Hematopoietic multipotent progenitor cell (in vitro differentiated cells): Measurements from ENCODE around the gene ADAMTSL5. TPM values are rescaled to one million over a fixed set of nuclear protein-coding genes. Genes with fewer than 3 reads are reported as not detected.
"Not testable (repeated sequence)": the region's sequence is repeated elsewhere in the genome, so short reads cannot be mapped to it uniquely, and the experiment has no call there.

Experiments
- DNase-seq, 3 donors: peaks; one replicate each; pipeline ENCODE4 v3.0.0-alpha.2; 2011 to 2015; ENCODE audit warnings: low read depth in 2 of 3, low spot score in 2 of 3
- total RNA-seq: library from RNA; depleted of rRNA; stranded (reverse); fragments of >200 nt; gene quantifications from one replicate; pipeline ENCODE4 v1.2.3, GENCODE V29; 2012

Gene ADAMTSL5
- total RNA-seq, 1 donor = not detected

DNA sequence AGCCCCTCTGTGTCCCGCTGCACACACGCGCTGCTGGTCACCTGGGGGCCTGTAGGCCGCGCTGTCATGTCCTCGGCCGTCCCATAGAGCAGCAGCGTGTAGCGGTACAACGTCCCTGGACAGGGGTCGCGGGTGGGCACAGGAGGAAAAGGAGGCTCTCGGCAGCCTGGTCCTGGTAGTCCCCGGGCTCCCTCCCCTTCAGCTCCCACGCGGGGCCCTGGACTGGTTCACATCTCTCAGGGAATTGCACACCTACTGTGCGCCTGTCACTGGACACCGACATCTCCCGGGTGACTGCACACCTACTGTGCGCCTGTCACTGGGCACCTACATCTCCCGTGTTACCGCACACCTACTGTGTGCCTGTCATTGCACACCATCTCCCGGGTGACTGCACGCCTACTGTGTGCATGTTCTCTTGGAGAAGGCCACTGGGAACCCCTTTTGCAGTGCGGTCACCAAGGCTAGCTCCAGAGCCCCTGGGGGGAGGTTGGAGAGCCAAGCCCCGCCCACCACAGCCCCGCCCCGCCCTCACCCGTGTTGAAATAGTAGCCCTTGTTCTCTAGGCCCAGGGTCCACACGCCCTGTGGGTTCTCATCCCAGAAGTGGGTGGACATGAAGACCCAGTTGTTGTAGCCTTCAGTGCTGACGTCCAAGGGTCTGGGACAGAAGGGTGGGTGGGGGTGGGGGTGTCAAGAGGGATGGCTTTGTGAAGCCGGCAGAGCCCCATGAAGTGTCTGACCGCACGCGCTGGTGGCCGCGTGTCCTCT, 30.3 kb downstream of the ADAMTSL5 start:
- no peak for DNase-seq

DNA sequence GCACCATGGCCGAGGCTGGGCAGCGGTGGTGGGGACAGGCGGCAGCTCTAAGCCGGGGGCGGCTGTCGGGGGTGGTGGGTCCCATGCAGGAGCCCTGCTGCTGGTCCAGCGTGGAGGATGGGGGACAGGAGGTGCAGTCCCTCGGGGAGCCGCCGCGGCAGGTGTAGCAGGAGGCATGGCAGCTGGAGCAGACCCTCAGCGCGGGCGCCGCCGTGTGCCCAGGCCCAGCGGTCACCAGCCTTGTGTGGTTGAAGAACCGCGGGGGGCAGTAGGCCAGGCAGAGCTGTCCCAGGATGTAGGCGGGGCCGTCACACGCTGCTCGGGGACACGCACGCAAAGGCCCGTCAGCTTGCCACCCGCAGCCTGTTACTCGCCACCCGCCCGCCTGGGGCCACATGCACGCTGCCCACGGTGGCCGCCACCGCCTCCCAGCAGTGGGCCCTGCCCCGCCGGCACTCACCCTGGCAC, 30.9 kb downstream of the ADAMTSL5 start:
- DNase-seq = no peak

DNA sequence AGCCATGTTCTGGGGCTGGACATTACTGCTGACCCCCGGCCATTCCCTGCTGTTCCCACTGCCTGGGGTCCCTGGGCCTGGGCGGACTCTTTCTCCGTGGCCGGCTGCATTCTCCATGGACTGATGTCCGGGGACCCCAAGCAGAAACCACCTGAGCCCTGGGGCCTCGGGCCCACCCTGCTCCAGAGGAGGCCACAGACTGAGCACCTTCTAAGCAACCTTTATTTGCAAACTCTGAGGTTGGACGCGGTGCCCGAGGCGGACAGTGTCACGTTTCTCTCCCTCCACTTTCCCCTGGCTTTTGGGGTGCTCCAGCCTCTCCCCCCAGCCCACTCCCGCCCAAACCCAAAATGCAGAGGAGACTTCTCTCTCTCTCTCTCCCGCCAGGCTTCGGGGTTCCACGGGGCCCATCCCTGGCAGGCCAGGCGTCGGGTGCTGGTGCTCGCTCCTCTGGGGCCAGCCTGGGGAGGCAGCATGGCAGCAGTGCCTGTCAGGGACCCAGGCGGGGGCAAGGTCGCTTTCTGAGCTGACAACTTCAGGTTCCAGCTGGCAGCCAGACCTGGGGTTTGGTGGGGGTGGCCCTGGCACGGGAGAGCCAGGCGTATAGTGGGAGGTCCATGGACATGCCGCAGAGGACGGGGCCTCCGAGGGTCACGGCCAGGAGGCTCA, 31.5 kb downstream of the ADAMTSL5 start:
- DNase-seq = no peak

DNA sequence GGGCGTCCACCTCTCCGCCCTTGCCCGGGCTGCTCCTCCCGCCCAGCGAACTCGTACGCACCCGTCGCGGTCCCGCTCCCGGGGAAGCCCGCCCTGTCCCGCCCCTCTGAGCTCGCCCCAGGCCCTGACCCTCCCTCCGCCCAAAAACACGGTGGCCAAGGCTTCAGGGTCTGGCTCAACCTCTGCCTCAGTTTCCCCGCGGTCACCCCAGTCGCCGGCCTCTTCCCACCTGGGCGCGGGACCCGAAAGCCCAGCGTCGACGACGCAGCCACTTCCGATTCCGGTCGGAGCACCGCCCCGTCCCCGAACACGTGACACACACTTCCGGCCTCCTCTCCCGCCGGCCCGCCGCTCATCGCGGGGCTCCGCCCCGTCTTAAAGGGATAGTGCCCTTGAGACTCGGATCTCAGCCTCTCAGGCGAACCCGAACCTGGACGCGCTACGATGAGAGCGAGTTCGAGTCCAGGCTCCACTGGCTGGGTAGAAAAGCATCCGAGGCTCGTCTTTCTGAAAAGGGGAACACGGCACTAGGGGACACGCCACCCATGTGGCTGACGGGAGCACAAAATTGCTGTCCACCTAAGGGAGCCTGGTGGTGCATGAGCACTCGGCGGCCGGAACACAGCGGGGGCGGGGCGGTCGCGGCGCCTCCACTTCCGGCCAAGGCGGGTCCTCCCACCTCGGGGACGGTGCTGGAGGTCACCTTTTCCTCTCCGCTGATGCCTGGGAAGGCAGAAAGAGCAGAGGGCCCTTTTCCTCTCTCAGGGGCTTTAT, 33.7 kb downstream of the ADAMTSL5 start, which contains the start of gene C19orf25:
TSS of gene C19orf25 (minus strand) at position 282 of the 774 bp plus-strand sequence. CDS start 312 bp downstream, outside the sequence.
- peak; percentile 79 to 95 (median 91) for DNase-seq

DNA sequence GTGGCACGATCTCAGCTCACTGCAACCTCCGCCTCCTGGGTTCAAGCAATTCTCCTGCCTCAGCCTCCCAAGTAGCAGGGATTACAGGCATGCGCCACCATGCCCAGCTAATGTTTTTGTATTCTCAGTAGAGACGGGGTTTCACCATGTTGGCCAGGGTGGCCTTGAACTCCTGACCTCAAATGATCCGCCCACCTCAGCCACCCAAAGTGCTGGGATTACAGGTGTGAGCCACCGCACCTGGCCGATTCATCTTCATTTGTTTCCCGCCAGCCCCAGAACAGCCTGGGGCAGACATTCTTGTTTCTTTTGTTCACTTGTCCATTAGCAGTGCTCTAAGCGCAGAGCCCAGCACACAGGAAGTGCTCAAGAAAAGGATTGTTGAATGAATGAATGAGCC, 35.8 kb downstream of the ADAMTSL5 start:
- DNase-seq = not testable (repeated sequence)

DNA sequence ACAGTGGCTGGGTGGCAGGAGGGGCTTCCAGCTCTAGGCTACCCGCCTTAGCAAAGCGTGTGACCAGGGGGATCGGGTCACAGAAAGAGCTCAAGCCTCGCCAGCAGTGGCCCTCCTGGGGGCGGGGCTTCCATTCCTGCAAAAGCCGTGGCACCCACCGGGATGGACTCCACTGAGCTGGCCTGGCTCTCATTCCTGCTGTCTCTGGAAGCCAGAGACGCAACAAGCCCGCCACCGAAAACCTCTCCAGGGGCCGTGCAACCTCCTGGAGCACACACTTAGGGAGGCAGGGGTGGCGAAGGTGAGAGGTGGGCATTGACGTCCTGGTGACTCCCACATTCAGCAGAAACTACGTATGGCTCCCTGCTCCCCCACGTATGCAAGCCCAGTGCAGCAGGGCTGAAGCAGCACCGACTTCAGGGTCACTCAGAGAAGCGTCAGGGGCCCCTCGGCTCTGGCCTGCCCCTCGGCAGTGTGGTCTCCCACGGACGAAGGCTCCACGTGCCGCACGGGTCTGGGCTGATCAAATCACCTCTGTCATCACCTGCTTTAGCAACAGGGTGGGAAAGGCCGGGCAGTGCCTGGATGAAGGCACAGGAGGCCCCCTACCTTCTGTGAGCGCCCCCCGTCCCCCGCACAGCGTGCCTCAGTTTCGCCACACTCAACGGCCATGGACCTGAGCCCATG, 36.9 kb downstream of the ADAMTSL5 start:
- no peak for DNase-seq

DNA sequence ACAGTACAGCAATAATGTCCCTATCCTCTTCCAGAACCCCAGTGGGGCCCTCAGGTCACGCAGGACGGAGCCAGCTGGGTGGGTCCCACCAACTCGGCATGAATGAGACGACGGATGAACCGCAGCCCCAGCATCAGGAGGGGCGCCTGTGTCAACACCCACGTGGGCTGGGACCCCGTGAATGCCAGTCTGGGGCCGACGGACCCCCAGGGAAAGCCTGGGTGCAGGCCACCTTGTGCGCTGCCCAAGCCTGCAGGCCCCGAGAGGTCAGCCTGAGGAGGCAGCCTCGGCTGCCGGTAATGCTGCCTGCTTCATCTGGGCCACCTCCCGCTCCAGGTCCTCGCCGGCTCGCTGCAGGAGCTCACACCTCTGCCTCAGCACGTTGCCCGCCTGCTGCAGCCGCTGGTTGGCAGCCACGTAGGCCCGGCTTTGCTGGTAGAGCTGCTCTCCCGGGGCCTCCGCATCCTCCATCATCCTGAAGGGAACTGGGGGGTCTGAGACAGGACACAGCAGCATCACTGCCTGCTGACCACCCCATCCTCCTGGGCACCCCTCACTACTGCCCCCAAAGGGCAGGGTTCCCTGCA, 38.0 kb downstream of the ADAMTSL5 start:
- DNase-seq = no peak

DNA sequence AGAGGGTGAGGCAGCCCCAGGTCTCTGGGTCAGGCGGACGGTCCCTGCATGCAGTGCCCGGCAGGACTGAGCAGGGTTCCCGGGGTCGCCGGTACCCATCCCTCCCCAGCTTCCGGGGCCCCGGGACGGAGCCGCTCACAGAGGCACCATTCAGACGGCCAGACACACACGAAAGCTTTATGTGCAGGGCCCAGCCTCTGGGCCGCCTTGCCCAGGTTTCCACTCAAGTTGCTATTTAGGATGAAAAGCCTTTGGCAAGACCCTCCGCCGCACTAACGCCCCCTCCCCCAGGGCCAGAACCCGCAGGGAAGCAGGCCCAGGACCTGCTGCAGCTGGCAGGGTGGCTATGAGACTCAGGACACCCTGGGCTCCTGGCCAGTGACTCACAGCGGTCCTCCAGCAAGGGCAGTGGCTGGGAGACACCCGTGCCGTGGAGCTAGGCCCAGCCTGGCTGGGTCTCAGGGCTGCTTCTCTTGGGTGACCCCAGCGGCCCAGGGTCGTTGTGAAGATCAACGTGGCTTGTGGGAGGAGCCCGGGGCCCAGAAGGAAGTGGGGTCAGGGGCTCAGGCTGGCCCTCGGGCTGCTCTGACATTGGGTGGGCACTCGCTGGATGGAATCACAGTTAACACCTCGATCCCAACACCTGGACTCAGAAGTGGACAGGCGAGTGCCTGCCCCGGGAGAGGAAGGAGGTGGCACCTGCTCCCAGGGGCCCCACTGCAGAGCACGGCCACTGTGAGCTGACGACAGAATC, 38.6 kb downstream of the ADAMTSL5 start:
- no peak for DNase-seq

DNA sequence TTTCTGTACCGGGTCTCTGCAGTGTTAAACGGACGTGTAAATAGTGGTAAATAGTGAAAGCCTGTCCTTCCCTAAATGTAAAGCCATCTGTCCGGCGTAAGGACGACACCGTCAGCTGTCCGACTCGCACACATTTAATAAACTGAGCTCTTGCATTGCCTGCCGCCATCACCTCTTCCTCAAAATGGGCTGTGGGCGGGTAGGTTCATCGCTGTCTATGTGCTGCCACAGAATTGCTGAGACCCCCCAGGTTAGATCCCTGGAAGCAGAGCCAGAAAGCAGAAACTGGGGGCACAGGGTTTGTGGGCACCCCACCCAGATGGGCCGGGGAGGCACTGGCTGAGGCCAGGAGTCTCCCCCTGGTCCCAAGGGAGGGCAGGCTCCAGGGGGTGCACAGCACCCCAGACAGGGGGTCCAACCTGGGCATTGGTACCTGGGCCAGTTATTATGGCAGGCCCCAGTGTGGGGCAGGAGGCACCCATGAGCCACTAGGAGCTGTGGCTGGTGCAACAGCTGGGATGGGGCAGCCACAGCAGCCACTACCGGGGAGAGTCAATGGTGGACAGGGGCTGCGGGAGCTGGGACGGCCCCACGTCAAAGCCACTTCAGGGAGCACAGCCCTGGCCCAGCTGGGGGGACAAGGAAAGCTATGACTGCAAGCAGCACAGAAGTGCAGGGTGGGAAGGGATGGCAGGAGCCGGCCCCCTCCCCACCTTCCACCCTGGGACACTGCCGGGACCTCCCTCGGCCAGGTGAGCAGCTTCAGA, 39.6 kb downstream of the ADAMTSL5 start:
- DNase-seq = no peak

DNA sequence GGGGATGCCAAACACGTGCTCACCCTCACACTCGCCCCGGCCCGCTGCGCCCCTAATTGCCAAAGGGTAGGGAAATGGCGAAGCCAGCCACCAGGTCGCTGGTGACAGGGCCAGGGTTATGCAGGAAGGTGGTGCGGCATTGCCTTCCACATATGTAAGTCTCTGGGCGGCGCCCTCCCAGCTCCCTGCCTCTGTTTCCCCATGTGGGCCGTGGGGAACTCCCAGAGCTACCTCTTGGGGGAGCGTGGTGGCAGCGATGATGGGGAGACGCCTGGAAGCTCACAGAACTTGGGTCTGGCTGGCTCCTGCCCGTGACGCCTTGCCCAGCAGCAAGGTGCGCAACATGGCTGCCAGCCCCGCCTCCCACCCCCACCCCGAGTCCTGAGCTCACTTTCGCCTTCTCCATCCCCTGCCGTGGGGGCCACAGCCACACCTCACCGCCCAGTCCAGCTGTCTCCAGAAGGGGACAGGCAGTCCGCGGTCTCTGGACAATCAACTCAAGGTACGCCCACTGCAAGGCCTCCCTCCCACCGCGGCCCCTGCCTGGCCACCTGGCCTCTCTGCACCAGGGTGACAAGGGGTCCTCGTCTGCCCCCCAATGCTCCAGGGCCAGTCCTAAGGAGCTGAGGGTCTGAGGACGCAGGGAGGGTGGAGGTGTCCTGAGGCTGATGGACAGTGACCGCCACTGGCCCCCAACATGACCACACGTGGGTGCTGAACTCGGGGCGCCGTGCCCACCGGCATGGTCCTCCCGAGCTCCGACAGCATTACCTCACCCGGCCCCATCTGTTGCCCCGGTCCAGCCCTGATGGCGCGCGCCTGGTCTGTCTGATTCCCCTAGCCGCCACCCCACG, 40.4 kb downstream of the ADAMTSL5 start:
- DNase-seq = no peak

DNA sequence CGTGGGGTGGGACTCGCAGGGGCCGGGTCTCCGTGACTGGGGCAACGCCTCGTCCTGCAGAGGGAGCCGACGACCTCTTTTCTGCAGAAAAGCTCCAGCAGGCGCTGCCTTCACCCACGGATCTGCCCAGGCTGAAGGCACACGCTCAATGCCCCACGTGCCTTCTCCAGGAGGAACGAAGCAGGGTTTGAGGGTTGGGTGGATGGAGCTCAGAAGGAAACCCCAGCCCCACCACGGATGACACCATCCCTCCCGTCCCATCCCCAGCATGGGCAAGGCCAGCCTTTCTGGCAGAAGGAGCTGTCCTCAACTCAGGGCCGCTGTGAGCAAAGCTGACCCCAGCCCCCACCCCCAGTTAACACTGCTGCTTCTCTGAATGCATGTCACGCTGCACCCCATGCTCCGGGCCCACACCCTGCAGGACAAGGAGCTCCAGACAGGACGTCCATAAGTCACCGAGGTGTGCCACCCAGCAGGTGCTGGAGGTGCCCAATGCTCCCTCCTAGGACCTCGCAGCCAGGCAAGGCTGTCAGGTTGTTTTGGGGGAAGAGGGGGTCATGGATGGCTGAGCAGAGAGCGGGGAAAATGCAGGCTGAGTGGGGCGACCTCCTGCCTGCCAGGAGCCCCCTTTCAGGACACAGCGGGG, 41.2 kb downstream of the ADAMTSL5 start:
- no peak for DNase-seq

DNA sequence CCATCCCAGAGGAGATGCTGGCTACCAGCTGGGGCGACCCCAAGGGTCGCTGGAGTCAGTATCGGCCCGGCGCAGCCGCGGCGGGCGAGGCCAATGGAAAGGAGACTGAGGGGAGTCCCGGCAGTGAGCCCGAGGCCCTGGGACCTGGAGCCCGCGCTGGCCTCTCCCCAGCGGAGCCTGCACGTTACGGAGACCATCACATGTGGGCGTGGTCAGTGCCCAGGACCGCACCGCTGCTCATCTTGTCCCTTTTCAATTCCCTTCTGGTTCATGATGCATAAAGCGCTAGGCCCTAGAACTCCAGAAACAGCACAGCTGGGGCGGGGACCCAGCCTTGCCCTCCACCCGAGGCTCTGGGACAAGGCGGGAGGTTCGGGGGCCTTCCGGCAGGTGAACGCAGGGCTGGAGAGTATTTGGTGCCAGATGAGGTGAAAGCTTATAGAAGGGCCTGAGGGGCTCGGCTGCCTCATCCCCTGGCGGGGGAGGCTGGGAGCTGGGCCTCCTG, 41.8 kb downstream of the ADAMTSL5 start:
- no peak for DNase-seq

DNA sequence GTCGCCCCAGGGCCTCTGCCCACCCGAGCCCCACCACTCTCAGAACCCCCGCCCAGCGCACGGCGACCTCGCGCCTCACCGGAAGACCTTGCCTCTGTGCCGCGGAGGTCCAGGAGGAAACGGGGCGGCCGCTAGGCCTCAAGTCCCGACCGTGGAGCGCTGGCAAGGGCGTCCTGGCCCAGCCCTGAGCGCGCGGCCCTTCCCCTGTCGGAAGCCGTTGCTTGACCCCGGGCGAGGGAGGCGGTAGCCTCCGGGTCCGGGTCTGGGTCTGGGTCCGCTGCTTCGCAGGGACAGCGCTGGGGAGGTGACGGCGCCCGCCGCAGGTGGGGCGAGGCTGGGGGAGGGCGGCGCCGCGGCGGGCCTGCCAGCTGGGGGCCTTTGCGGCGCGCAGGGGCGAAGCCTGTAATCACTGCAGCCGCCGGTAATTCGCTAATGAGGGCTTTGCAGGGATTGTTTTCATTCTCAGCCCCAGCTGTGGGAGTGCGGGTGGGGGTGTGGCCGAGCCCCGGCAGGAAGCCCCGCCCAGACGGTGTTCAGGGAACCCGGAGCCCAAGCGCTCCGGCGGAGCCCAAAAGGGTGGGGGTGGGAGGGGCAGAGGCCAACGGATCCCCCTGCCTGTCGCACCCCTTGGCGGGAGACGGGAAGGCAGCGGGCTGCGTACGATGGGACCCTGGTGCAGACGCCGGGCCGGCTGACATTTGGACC, 42.4 kb downstream of the ADAMTSL5 start:
- no peak for DNase-seq

DNA sequence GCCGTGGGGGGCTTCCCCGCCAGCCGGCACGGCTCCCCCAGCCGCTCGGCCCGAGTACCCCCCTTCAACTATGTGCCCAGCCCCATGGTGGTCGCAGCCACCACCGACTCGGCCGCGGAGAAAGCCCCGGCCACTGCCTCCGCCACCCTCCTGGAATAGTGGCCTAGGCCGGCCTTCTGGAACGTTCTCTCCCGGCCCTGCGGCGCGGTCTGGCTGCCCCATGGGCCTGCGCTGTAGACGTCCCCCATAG, 42.8 kb downstream of the ADAMTSL5 start:
- DNase-seq = no peak

DNA sequence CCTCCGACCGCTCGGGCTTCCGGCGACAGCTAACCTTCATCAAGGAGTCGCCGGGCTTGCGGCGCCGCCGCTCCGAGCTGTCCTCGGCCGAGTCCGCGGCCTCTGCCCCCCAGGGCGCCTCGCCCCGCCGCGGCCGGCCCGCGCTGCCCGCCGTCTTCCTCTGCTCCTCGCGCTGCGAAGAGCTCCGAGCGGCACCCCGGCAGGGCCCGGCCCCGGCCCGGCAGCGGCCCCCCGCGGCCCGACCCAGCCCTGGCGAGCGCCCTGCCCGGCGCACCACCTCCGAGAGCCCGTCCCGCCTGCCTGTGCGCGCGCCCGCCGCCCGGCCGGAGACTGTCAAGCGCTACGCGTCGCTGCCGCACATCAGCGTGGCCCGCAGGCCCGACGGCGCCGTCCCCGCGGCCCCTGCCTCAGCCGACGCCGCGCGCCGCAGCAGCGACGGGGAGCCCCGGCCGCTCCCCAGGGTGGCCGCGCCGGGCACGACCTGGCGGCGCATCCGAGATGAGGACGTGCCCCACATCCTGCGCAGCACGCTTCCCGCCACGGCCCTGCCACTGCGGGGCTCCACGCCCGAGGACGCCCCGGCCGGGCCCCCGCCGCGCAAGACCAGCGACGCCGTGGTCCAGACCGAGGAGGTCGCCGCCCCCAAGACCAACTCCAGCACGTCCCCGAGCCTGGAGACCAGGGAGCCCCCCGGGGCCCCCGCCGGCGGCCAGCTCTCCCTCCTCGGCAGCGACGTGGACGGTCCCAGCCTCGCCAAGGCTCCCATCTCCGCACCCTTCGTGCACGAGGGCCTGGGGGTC, 43.4 kb downstream of the ADAMTSL5 start:
- no peak for DNase-seq

DNA sequence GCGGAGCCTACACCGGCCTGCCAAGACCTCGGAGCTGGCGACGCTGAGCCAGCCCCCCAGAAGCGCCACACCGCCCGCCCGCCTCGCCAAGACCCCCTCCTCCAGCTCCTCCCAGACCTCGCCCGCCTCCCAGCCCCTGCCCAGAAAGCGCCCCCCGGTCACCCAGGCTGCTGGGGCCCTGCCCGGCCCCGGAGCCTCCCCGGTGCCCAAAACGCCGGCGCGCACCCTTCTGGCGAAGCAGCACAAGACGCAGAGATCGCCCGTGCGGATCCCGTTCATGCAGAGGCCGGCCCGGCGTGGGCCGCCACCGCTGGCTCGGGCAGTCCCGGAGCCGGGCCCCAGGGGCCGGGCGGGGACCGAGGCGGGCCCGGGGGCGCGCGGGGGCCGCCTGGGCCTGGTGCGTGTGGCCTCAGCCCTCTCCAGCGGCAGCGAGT, 44.0 kb downstream of the ADAMTSL5 start:
- DNase-seq = no peak
